Frontal cortex (tissue), 4 donors: ENCODE data around the gene CDHR1. TPM values are rescaled to one million over a fixed set of nuclear protein-coding genes. Genes with fewer than 3 reads are reported as not detected.
A peak's percentile ranks its signal among the peaks of the same experiment; 100 is the strongest.

Experiments used
- DNase-seq, 2 donors: peaks; one replicate each; pipeline ENCODE4 v3.0.0; 2012; ENCODE audit warnings: low spot score in 2 of 2
- FAIRE-seq: peaks from 2 replicates; lab custom pipeline; 2012; peaks lifted over from hg19 to GRCh38; lab: Jason Lieb, UNC
- total RNA-seq: library from RNA; depleted of rRNA; stranded (reverse); fragments of >200 nt; gene quantifications from one replicate; pipeline ENCODE4 v1.2.3, GENCODE V29; 2014
- donor health status: control.
- donor health status: control.
- donor health status: control.

The CDHR1 gene
- total RNA-seq, 1 donor from 2014 or later, result 1.6 TPM

GRCh38 chr10:84221916-84222315, 27.6 kb downstream of the CDHR1 start:
- DNase-seq (no peak), FAIRE-seq (no peak)

GRCh38 chr10:84224411-84225028, 30.2 kb downstream of the CDHR1 start:
- DNase-seq (no peak), FAIRE-seq (no peak)

- DNase-seq (no peak), FAIRE-seq (no peak)
These were observed 31.3 kb downstream of the CDHR1 start, which contains the start of gene LRIT2 for GRCh38 chr10:84225427-84226173. LRIT2 (minus strand) TSS chr10:84225544; CDS start chr10:84225520, 24 bp downstream.

GRCh38 chr10:84226616-84227015, 32.3 kb downstream of the CDHR1 start:
- no peak for FAIRE-seq
- DNase-seq, result no peak

- DNase-seq (no peak), FAIRE-seq (no peak)
These were observed 33.5 kb downstream of the CDHR1 start for GRCh38 chr10:84227810-84228209.

- DNase-seq (no peak), FAIRE-seq (no peak)
These were observed 36.0 kb downstream of the CDHR1 start for GRCh38 chr10:84230359-84230758.

GRCh38 chr10:84232376-84232775, 38.0 kb downstream of the CDHR1 start:
- FAIRE-seq (no peak), DNase-seq (no peak)

GRCh38 chr10:84233940-84234339, 39.6 kb downstream of the CDHR1 start:
- FAIRE-seq, result no peak

GRCh38 chr10:84234479-84234878, 40.1 kb downstream of the CDHR1 start:
- no peak for FAIRE-seq
- no peak for DNase-seq

More at GRCh38 chr10:84233940-84234339, 39.6 kb downstream of the CDHR1 start:
- DNase-seq, result no peak

GRCh38 chr10:84235096-84235495, 40.8 kb downstream of the CDHR1 start:
- no peak for FAIRE-seq
- no peak for DNase-seq

- no peak for FAIRE-seq
- DNase-seq, result no peak
These were observed 42.5 kb downstream of the CDHR1 start for GRCh38 chr10:84236807-84237198.

- FAIRE-seq, result no peak
These were observed 43.1 kb downstream of the CDHR1 start for GRCh38 chr10:84237199-84238051.

GRCh38 chr10:84238909-84239308, 44.6 kb downstream of the CDHR1 start:
- DNase-seq (no peak), FAIRE-seq (no peak)

More at GRCh38 chr10:84237199-84238051, 43.1 kb downstream of the CDHR1 start:
- no peak for DNase-seq

GRCh38 chr10:84241185-84241790, 47.0 kb downstream of the CDHR1 start, which contains the start of gene LRIT1:
LRIT1 (minus strand) TSS chr10:84241546; CDS start chr10:84241439, 107 bp downstream.
- no peak for DNase-seq
- no peak for FAIRE-seq

- FAIRE-seq (no peak), DNase-seq (no peak)
These were observed 49.4 kb downstream of the CDHR1 start for GRCh38 chr10:84243759-84244158.

- peak; percentile 78 to 85 for DNase-seq
- FAIRE-seq, result peak; percentile 95
These were observed 50.4 kb downstream of the CDHR1 start, which contains the start of gene RGR for GRCh38 chr10:84244651-84245270. RGR (plus strand) TSS chr10:84245053; CDS start chr10:84245091, 38 bp downstream.

- FAIRE-seq (no peak), DNase-seq (no peak)
These were observed 53.2 kb downstream of the CDHR1 start for GRCh38 chr10:84247496-84247895.

- FAIRE-seq (no peak), DNase-seq (no peak)
These were observed 54.5 kb downstream of the CDHR1 start for GRCh38 chr10:84248794-84249193.
